ENCODE measurements around the gene MAP7D3. TPM values are rescaled to one million over a fixed set of nuclear protein-coding genes. Genes with fewer than 3 reads are reported as not detected.

The MAP7D3 gene
- total and polyA plus RNA-seq, 2 of the 8 experiments (the other 6 are each of a cell fraction or from before 2014, with no cell fraction given): 4.8 to 19.6 TPM

DNA sequence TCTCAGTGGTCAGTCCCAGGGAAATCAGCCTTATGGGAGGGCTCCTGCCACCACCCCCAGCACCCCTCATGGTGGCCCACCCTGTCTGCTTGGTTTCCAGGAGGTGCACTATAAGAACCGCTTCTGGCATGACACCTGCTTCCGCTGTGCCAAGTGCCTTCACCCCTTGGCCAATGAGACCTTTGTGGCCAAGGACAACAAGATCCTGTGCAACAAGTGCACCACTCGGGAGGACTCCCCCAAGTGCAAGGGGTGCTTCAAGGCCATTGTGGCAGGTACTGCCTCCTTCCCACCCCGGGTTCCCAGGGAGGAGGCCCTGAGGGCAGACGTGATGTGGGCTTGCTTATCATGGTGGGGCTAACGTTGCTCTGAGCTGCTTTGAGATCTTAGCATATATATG lies 44.3 kb downstream of the MAP7D3 start:
- FAIRE-seq: no peak

More for the DNA sequence above, 44.3 kb downstream of the MAP7D3 start:
- Histone ChIP-seq H4K91ac (replicated peaks; ENCODE audit: insufficient read length, low read length) (no peak overlapping the region), H2AFZ (ENCODE audit: low read length) (no peak overlapping the region), H2BK120ac (replicated peaks; ENCODE audit: low read depth, low read length) (no peak overlapping the region), H3K79me2 (ENCODE audit: control insufficient read depth in 1 of 2, insufficient read depth in 2 of 2, low read length in 2 of 2) (no peaks in the 10 kb centered on the region), H3K14ac (ENCODE audit: insufficient read length) (no peak overlapping the region), H3K36me3 (ENCODE audit: control insufficient read depth in 2 of 4, insufficient read depth in 4 of 4, low read length in 3 of 4) (peaks cover 0 to 22% (median 0%) of the 10 kb centered on the region in 4 experiments; a peak in 3 of 8 replicates), H3K27ac (ENCODE audit: low read depth, low read length) (no peak overlapping the region), H3K9me3 (ENCODE audit: insufficient read depth in 2 of 2, low read depth in 1 of 2, low read length in 1 of 2) (no peaks in the 10 kb centered on the region), H3K56ac (replicated peaks; ENCODE audit: insufficient read length, low read depth, low read length) (no peak overlapping the region), H4K20me1 (replicated peaks in 1 of 2; ENCODE audit: control insufficient read depth in 1 of 2, insufficient read depth in 2 of 2, low read length in 2 of 2) (peaks cover 0 to 2% of the 10 kb centered on the region in 2 experiments), H3K4me2 (ENCODE audit: insufficient read depth in 1 of 2, low read depth in 2 of 2, low read length in 2 of 2) (no peak overlapping the region), H3K4ac (replicated peaks; ENCODE audit: insufficient read length, low read depth, low read length) (no peak overlapping the region), H3K9ac (replicated peaks in 1 of 4; ENCODE audit: extremely low read depth in 1 of 4, low read depth in 3 of 4, low read length in 3 of 4) (no peak overlapping the region), H2AK5ac (ENCODE audit: low read depth, low read length) (no peak overlapping the region), H3K18ac (ENCODE audit: extremely low read depth, low read length) (no peak overlapping the region), H2BK15ac (ENCODE audit: low read length) (no peak overlapping the region), H2BK5ac (ENCODE audit: low read depth, low read length) (no peak overlapping the region), H3K23me2 (ENCODE audit: low read depth, low read length) (no peaks in the 10 kb centered on the region), H4K5ac (ENCODE audit: insufficient read length, low read depth, low read length) (no peak overlapping the region), H4K8ac (ENCODE audit: extremely low read depth, insufficient read depth, low read length) (no peak overlapping the region), H3K23ac (ENCODE audit: insufficient read length) (no peak overlapping the region), H2BK20ac (ENCODE audit: low read length) (no peak overlapping the region), H3K4me3 (ENCODE audit: extremely low read depth in 1 of 4, insufficient read depth in 2 of 4, low read depth in 3 of 4, low read length in 4 of 4) (no peak overlapping the region), H3K4me1 (replicated peaks in 1 of 4; ENCODE audit: control insufficient read depth in 3 of 4, insufficient read depth in 4 of 4, low read length in 3 of 4) (peaks cover 0 to 7% (median 3%) of the 10 kb centered on the region in 4 experiments; a peak in 2 of 7 replicates), H3K27me3 (replicated peaks in 1 of 4; ENCODE audit: control insufficient read depth in 3 of 4, extremely low read depth in 1 of 4, insufficient read depth in 3 of 4, low read length in 3 of 4) (no peaks in the 10 kb centered on the region), H2BK12ac (ENCODE audit: low read depth, low read length) (no peak overlapping the region), H3K79me1 (ENCODE audit: low read depth, low read length) (no peaks in the 10 kb centered on the region)
- no peak for DNase-seq (ENCODE audit: low read depth in 1 of 2, low spot score in 2 of 2)
- 86% methylated on average over 3 of the region's 6 CpGs; no CpG with 5 or more reads in 1 of the 2 experiments for WGBS, 2 experiments (ENCODE audit: extremely low coverage in 1 of 2, insufficient coverage in 1 of 2, insufficient read length in 1 of 2, insufficient replicate concordance in 2 of 2, low coverage in 1 of 2, low lambda C conversion rate in 2 of 2, missing lambda C conversion rate in 1 of 2)
- ChIA-PET POLR2A (ENCODE audit: partially characterized antibody) (no interaction called here), CTCF (ENCODE audit: partially characterized antibody) (interaction anchor here (1.0 to 1.7 kb wide), 2 partner anchors 179 to 181 kb away, joined by 3 to 10 read pairs; no protein-coding TSS in a partner anchor)
- TF ChIP-seq CBX8 (IDR thresholded peaks at IDR 0.05; ENCODE audit: borderline replicate concordance, low read depth, low read length): no peak
- TF ChIP-seq CTCF (IDR thresholded peaks at IDR 0.05; ENCODE audit: control extremely low read depth in 1 of 3, insufficient read depth in 1 of 3, low read depth in 1 of 3, low read length in 3 of 3): no peak
- no peak for TF ChIP-seq BACH1 (IDR thresholded peaks at IDR 0.05; ENCODE audit: low read length)
- TF ChIP-seq HDAC6 (IDR thresholded peaks at IDR 0.05; ENCODE audit: low read depth, low read length): no peak
